GM06990 (cell line): ENCODE results near the gene TKTL1.

Experiments
- DNase-seq: peaks from one replicate; pipeline ENCODE4 v3.0.0-alpha.2; 2011; ENCODE audit not compliant: insufficient read length; ENCODE audit errors: extremely low read depth
- H3K27me3 ChIP-seq: replicated peaks from 2 replicates; pipeline ENCODE4 v1.6.0; 2011; ENCODE audit warnings: low read length; ENCODE audit not compliant: control insufficient read depth, insufficient read depth
- H3K36me3 ChIP-seq: 2 replicates; pipeline ENCODE4 v1.5.1; 2011; ENCODE audit warnings: low read length; ENCODE audit not compliant: control insufficient read depth, insufficient read depth
- H3K4me3 ChIP-seq: replicated peaks from 2 replicates; pipeline ENCODE4 v1.5.1; 2011; ENCODE audit warnings: low read depth, mild to moderate bottlenecking, control low read depth, low read length
- TF ChIP-seq, protein P1 (sequence below): IDR thresholded peaks from 2 replicates; pipeline ENCODE4 v1.5.1; 2011; ENCODE audit warnings: low read length, control low read depth, mild to moderate bottlenecking, inconsistent platforms; ENCODE audit not compliant: insufficient read depth, poor library complexity, severe bottlenecking

TKTL1 gene

DNA sequence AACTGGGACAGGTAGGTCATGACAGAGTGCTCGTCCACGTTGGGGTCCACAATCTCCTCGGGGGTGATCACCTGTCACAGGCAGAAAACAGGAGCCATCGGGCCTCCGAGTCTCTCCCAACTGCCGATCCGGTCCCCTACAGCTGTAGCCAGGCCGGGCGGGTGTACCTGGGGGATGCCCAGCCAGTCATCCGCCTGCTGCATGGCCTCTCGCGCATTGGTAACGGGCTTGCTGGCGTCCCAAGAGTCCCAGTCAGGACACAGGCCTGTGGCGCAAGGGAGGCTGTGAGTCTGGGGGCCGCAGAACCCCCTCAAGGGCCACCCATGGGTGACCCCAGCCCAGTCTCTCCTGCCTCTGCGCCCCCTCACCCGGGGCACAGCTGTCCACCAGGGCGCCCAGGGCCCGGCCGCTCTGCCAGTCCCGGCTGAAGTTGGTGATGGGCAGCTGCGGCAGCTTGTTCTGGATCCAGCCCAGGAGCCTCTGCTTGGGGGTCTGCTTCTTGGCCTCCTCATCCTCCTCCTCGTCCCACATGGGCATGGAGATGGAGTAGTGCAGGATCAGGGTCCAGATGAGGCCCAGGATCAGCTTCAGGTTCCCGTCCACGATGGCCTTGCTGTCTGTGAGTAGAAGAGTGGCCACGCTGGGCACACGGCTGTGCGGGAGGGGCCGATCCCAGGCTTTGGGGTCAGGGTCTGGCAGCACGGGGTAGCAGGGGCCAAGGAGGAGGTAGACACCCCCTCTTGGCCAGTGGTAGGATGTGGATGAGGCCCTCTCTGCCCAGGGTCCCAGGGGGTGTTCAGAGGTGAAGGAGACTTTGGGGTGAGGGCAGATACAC is 72.1 kb downstream of the TKTL1 start:
- DNase-seq: no peak
- H3K36me3 ChIP-seq: peaks cover 21% of the 10 kb centered on the region
- no peaks in the 10 kb centered on the region for H3K27me3 ChIP-seq
- no peak overlapping the region for H3K4me3 ChIP-seq
- TF ChIP-seq, protein P1, sequence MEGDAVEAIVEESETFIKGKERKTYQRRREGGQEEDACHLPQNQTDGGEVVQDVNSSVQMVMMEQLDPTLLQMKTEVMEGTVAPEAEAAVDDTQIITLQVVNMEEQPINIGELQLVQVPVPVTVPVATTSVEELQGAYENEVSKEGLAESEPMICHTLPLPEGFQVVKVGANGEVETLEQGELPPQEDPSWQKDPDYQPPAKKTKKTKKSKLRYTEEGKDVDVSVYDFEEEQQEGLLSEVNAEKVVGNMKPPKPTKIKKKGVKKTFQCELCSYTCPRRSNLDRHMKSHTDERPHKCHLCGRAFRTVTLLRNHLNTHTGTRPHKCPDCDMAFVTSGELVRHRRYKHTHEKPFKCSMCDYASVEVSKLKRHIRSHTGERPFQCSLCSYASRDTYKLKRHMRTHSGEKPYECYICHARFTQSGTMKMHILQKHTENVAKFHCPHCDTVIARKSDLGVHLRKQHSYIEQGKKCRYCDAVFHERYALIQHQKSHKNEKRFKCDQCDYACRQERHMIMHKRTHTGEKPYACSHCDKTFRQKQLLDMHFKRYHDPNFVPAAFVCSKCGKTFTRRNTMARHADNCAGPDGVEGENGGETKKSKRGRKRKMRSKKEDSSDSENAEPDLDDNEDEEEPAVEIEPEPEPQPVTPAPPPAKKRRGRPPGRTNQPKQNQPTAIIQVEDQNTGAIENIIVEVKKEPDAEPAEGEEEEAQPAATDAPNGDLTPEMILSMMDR: no peak

DNA sequence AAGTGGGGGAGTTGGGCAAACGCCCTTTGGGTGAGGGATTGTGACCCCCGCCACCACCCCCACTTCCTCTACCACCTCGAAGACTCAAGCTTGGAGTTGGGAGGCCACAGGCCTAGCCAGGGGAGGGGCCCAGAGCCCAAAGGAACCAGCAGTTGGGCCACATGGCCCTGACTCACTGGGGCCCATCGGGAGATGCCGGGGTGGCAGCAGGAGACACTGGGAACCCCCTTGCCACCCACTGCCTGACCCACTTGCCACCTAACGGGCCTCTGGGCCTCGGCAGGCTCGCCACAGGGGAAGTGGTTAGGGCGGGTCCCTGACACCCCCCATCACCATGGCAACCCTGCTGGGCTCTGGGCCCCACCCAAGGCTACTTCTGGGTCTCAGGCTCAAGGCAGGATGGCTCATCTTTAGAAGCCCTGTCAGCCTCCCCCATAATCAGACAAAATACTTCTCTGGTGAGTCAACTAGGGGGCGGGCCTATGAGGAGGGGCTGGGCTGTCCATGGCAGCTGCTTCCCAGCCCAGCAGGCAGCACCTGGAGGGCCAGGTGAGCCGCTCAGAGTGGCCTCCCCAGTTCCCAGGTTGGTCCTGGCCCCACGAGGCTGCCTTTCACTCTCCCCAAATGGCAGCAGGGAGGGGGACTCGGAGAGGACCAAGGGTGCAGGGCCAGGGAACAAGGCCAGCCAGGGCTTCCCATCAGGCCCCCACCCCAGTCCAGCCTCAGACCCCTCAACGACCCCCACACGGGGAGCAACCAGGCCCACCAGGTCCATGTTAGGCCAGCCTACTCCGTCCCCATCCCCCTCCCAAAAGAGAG is 73.2 kb downstream of the TKTL1 start:
- TF ChIP-seq, protein P1: no peak
- Histone ChIP-seq H3K27me3 (no peaks in the 10 kb centered on the region), H3K4me3 (peak overlapping the region; percentile 91), H3K36me3 (peaks cover 19% of the 10 kb centered on the region)
- DNase-seq: peak; percentile 80

DNA sequence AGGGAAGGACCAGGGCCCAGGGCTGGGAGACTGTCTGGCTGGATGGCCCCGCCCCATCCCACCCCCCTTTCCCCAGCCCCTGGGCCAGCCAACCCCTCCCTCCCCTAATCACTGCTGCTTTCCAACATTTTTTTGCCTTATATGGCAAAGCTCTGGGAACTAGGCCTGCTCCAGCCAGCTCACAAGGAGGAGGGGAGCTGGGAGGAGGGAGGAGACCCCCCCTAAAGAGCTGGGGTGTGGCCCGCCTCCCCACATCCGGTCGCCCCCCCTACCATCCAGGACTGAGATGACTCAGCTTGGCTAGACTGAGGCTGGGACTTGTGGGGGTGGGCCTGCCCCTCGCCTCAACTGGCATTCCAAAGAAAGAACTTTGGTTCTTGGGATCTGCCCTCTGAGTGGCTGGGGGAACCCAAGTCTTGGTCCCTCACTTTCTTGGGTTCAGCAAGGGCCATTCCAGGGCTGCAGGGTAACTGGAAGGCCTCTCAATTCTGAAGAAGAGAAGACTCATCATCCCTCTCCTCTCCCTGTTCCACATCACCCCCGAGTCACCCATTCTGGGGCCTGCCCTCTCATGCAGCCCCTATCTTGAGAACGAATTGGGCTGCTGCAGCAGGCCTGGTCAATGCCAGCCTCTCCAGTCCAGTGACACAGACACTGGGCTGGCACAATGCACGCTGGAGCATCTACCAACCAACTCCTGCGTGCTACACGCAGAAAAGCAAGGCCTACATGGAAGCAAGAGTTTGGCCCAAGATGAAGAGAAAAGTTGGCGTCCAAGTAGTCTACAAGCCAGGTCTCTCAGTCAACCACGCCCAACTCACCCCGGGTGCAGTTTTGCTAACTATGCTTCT is 74.1 kb downstream of the TKTL1 start:
- peak; percentile 67 for DNase-seq
- H3K27me3 ChIP-seq: no peaks in the 10 kb centered on the region
- H3K4me3 ChIP-seq: peak overlapping the region; percentile 91
- peaks cover 12% of the 10 kb centered on the region for H3K36me3 ChIP-seq
- TF ChIP-seq, protein P1: no peak

DNA sequence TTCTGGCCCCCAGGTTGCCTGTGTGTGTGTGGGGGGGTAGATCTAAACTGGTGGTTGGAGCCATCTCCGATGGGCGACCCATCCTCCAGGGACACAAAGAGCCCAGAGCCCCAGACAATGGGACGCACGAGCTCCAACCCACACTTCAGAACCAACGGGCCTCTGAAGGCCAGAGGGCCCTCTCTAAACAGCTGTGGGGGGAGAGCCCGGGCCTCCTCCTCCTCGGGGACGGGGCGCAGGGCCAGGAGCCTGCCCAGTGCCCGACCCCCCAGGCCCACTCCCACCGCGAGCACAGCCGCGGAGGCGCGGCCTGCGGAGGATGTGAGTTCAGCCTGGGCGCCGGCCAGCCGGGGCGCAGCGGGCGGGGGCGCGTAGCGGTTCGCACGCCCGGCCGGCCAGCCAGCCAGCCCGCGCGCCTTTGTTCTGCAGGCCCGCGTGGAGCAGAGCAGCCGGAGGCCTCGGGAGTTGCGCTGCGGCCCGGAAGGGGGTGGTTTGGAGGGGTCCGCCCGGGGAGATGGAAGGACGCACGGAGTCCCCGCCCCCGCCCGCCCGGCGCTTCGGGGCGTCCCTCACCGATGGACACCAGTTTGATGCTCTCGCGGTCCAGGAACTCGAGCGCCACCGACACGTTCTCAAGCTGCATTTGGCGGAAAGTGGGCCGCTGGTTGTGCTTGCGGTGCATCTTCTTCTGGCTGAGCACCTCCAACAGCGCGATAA is 74.9 kb downstream of the TKTL1 start:
- Histone ChIP-seq H3K36me3 (peaks cover 11% of the 10 kb centered on the region), H3K4me3 (peak overlapping the region; percentile 91), H3K27me3 (no peaks in the 10 kb centered on the region)
- no peak for DNase-seq
- TF ChIP-seq, protein P1: no peak
